Measurements from ENCODE around the gene ASB8. TPM values are rescaled to one million over a fixed set of nuclear protein-coding genes. Genes with fewer than 3 reads are reported as not detected.
A peak's percentile ranks its signal among the peaks of the same experiment; 100 is the strongest.
"Not testable (repeated sequence)": the region's sequence is repeated elsewhere in the genome, so short reads cannot be mapped to it uniquely, and the experiment has no call there.

The ASB8 gene
- total RNA-seq, 1 donor from 2014 or later = 8.6 TPM

GRCh38 chr12:48126953-48127630, 30.2 kb downstream of the ASB8 start:
- no peak for TF ChIP-seq CTCF (conservative IDR thresholded peaks at IDR 0.05; ENCODE audit: low read depth, low read length)
- no peak overlapping the region for H3K4me3 ChIP-seq (ENCODE audit: low read depth, low read length)
- no peak for DNase-seq (ENCODE audit: low read depth)

- no peak overlapping the region for H3K4me3 ChIP-seq (ENCODE audit: low read depth, low read length)
- no peak for TF ChIP-seq CTCF (conservative IDR thresholded peaks at IDR 0.05; ENCODE audit: low read depth, low read length)
- no peak for DNase-seq (ENCODE audit: low read depth)
These were observed 31.3 kb downstream of the ASB8 start for GRCh38 chr12:48125985-48126384.

- not testable (repeated sequence) for H3K4me3 ChIP-seq (ENCODE audit: low read depth, low read length); DNase-seq (ENCODE audit: low read depth)
These were observed 31.8 kb downstream of the ASB8 start for GRCh38 chr12:48125542-48125941.

- H3K4me3 ChIP-seq (ENCODE audit: low read depth, low read length) = no peak overlapping the region
- no peak for TF ChIP-seq CTCF (conservative IDR thresholded peaks at IDR 0.05; ENCODE audit: low read depth, low read length)
These were observed 34.1 kb downstream of the ASB8 start for GRCh38 chr12:48123169-48123568.

GRCh38 chr12:48122065-48122834, 35.1 kb downstream of the ASB8 start:
- H3K4me3 ChIP-seq (ENCODE audit: low read depth, low read length) = no peak overlapping the region
- TF ChIP-seq CTCF (conservative IDR thresholded peaks at IDR 0.05; ENCODE audit: low read depth, low read length) = no peak
- no peak for DNase-seq (ENCODE audit: low read depth)

More at GRCh38 chr12:48123169-48123568, 34.1 kb downstream of the ASB8 start:
- no peak for DNase-seq (ENCODE audit: low read depth)

GRCh38 chr12:48121522-48121921, 35.8 kb downstream of the ASB8 start:
- DNase-seq (ENCODE audit: low read depth) = no peak
- no peak for TF ChIP-seq CTCF (conservative IDR thresholded peaks at IDR 0.05; ENCODE audit: low read depth, low read length)
- no peak overlapping the region for H3K4me3 ChIP-seq (ENCODE audit: low read depth, low read length)

GRCh38 chr12:48119834-48120195, 37.5 kb downstream of the ASB8 start:
- peak overlapping the region; percentile 78 for H3K4me3 ChIP-seq (ENCODE audit: low read depth, low read length)
- no peak for DNase-seq (ENCODE audit: low read depth)
- TF ChIP-seq CTCF (conservative IDR thresholded peaks at IDR 0.05; ENCODE audit: low read depth, low read length) = no peak
